ENCODE results near the gene PPP1R9B.

PPP1R9B gene

GRCh38 chr17:50102164-50102991 lies 48.1 kb downstream of the PPP1R9B start:
- TF ChIP-seq CTCF (conservative IDR thresholded peaks at IDR 0.05; ENCODE audit: low read depth, low read length), result no peak
- no peak for DNase-seq (ENCODE audit: low read depth)
- no peak overlapping the region for H3K4me3 ChIP-seq (ENCODE audit: low read depth, low read length)

DNA sequence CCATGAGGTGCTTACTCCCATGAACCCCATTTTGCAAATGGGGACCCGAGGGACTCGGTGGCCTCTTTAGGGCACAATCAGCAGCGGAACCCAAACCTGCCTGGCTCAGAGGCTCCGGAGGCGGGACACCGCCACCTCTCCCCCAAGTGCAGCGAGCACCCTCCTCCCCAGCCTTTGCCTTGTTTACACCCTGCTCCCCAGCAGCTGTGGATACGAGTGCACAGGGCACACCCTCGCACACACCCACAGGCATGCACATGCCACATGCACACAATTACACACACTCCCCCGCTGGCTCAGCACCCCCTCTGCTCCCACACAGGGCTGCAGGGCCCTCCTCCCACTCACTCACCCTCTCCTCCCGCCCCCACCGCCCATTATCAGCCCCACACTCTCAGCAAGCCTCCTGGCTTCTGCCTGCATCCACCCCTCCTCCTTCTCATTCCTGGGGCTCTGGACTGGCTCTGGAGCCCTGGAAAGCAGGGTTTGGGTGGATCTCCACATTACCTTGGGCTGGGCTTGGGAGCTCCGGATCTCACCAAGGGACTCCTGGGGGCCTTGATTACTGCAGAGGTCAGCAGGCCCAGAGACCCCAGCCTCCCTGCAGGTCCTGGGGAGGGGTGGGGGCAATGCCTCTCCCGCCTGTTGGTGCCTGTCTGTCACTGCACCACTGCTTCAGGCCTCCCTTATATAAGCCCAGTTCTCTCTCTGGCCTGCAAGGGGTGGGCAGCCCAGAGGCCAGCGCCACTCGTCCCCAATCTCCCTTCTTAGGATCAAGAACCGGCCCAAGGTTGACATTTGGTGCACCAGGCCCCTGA lies 48.9 kb downstream of the PPP1R9B start:
- DNase-seq (ENCODE audit: low read depth), result peak; percentile 35
- no peak overlapping the region for H3K4me3 ChIP-seq (ENCODE audit: low read depth, low read length)
- no peak for TF ChIP-seq CTCF (conservative IDR thresholded peaks at IDR 0.05; ENCODE audit: low read depth, low read length)

- no peak for TF ChIP-seq CTCF (conservative IDR thresholded peaks at IDR 0.05; ENCODE audit: low read depth, low read length)
- no peak for DNase-seq (ENCODE audit: low read depth)
- no peak overlapping the region for H3K4me3 ChIP-seq (ENCODE audit: low read depth, low read length)
These were observed 49.5 kb downstream of the PPP1R9B start for GRCh38 chr17:50100921-50101345.

DNA sequence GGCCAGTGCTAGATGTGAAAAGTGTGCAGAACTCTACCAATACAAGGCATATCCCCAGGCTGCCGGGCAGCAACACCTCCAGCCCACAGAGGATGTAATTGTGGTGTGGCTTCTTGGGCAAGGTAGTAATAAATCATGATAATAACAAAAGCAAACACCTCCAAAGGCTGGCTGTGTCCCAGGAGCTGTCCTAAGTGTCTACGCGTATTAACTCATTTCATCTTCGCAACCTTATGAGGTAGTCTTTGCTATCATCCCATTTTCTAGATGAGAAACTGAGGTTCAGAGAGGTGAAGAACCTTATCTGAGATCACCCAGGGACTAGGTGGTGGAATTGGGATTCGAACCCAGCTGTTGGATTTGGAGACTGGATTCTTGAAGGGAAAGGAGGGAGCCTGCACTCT lies 50.0 kb downstream of the PPP1R9B start:
- H3K4me3 ChIP-seq (ENCODE audit: low read depth, low read length), result no peak overlapping the region
- no peak for TF ChIP-seq CTCF (conservative IDR thresholded peaks at IDR 0.05; ENCODE audit: low read depth, low read length)
- DNase-seq (ENCODE audit: low read depth), result no peak

GRCh38 chr17:50099003-50099402 lies 51.5 kb downstream of the PPP1R9B start:
- no peak for TF ChIP-seq CTCF (conservative IDR thresholded peaks at IDR 0.05; ENCODE audit: low read depth, low read length)
- no peak overlapping the region for H3K4me3 ChIP-seq (ENCODE audit: low read depth, low read length)
- DNase-seq (ENCODE audit: low read depth), result peak; percentile 43

- TF ChIP-seq CTCF (conservative IDR thresholded peaks at IDR 0.05; ENCODE audit: low read depth, low read length), result no peak
- no peak overlapping the region for H3K4me3 ChIP-seq (ENCODE audit: low read depth, low read length)
- no peak for DNase-seq (ENCODE audit: low read depth)
These were observed 51.9 kb downstream of the PPP1R9B start for GRCh38 chr17:50098583-50098982.
